T-cell (primary cell): ENCODE data around the gene ADAM12. TPM values are rescaled to one million over a fixed set of nuclear protein-coding genes. Genes with fewer than 3 reads are reported as not detected.

Experiments used
- ATAC-seq, 4 experiments: fragments of 200-7000 bp in 3 of 4; fragments of 150-1000 bp in 1 of 4; cut with Tn5 transposase; replicated peaks in 1 of 4; 1 replicate in 3 of 4; 2 replicates in 1 of 4; pipeline ENCODE4 v1.10.0; 2021; ENCODE audit warnings: moderate library complexity in 3 of 4, mild to moderate bottlenecking in 2 of 4, moderate number of reproducible peaks in 1 of 4
- CTCF ChIA-PET, 2 donors: fragments of 300-600 bp; sonication (Branson Sonifier 250); formaldehyde crosslinking; loops; one replicate each; lab custom pipeline; 2022; ENCODE audit warnings: antibody characterized with exemption in 2 of 2; lab: Charles Lee
- POLR2A ChIA-PET, 2 donors: fragments of 300-600 bp; sonication (Branson Sonifier 250); formaldehyde crosslinking; loops; one replicate each; lab custom pipeline; 2022; ENCODE audit warnings: antibody characterized with exemption in 2 of 2; lab: Charles Lee
- DNase-seq, 35 experiments: peaks; one replicate each; pipeline versions ENCODE4 v3.0.0 to v3.0.0-alpha.2; 2013 to 2023
- H3K27ac ChIP-seq: one replicate; pipeline ENCODE4 v1.5.1; 2013; ENCODE audit warnings: low read length
- H3K27me3 ChIP-seq, 2 experiments: replicated peaks in 1 of 2; 1 replicate in 1 of 2; 2 replicates in 1 of 2; pipeline versions ENCODE4 v1.6.1 to v1.7.0; 2013; ENCODE audit warnings: low read length in 1 of 2, mixed read lengths in 1 of 2; ENCODE audit not compliant: control insufficient read depth in 2 of 2, insufficient read depth in 2 of 2; ENCODE audit errors: extremely low read depth in 1 of 2
- H3K36me3 ChIP-seq, 2 donors: 1 replicate in 1 of 2; 2 replicates in 1 of 2; pipeline versions ENCODE4 v1.6.1 to v1.7.0; 2013; ENCODE audit warnings: low read length in 1 of 2; ENCODE audit not compliant: control insufficient read depth in 2 of 2, insufficient read depth in 1 of 2; ENCODE audit errors: extremely low read depth in 1 of 2
- H3K4me1 ChIP-seq, 2 experiments: 1 replicate in 1 of 2; 2 replicates in 1 of 2; pipeline versions ENCODE4 v1.6.1 to v1.7.0; 2013; ENCODE audit warnings: low read length in 2 of 2, mixed read lengths in 1 of 2; ENCODE audit not compliant: insufficient read depth in 2 of 2, control insufficient read depth in 1 of 2; ENCODE audit errors: extremely low read depth in 1 of 2
- H3K4me3 ChIP-seq, 2 donors: 1 replicate in 1 of 2; 2 replicates in 1 of 2; pipeline versions ENCODE4 v1.5.1 to v1.7.0; 2013; ENCODE audit warnings: mild to moderate bottlenecking in 2 of 2, low read length in 1 of 2, moderate library complexity in 1 of 2; ENCODE audit not compliant: control insufficient read depth in 1 of 2; ENCODE audit errors: extremely low read depth in 1 of 2
- H3K9me3 ChIP-seq: 2 replicates; pipeline ENCODE4 v1.7.0; 2013
- H3K27ac Mint-ChIP-seq, 2 donors: one replicate each; pipeline ENCODE4 v1.8.0; 2020 to 2021; ENCODE audit warnings: mild to moderate bottlenecking in 2 of 2, mixed read lengths in 2 of 2
- H3K27me3 Mint-ChIP-seq, 2 donors: one replicate each; pipeline ENCODE4 v1.8.0; 2021 to 2022; ENCODE audit warnings: mixed read lengths in 2 of 2
- H3K36me3 Mint-ChIP-seq: one replicate; pipeline ENCODE4 v1.8.0; 2021; ENCODE audit warnings: mixed read lengths
- H3K4me1 Mint-ChIP-seq, 3 donors: one replicate each; pipeline ENCODE4 v1.8.0; 2020 to 2022; ENCODE audit warnings: mixed read lengths in 3 of 3, mild to moderate bottlenecking in 1 of 3
- H3K4me3 Mint-ChIP-seq, 3 donors: one replicate each; pipeline ENCODE4 v1.8.0; 2020 to 2022; ENCODE audit warnings: mild to moderate bottlenecking in 3 of 3, mixed read lengths in 3 of 3, moderate library complexity in 3 of 3
- H3K9me3 Mint-ChIP-seq, 3 donors: one replicate each; pipeline ENCODE4 v1.8.0; 2020 to 2022; ENCODE audit warnings: mixed read lengths in 3 of 3
- WGBS: methylation state at CpG from one replicate; pipeline ENCODE4 v1.1.5; 2013; ENCODE audit warnings: missing lambda C conversion rate; ENCODE audit not compliant: insufficient coverage; 5-methylcytosine and 5-hydroxymethylcytosine counted together
- total RNA-seq, 35 experiments: library from RNA in 6 of 35; stranded (reverse) in 6 of 35; fragments of 120-200 nt in 1 of 35; gene quantifications; one replicate each; pipeline versions ENCODE4 v1.2.1 to v1.2.4 and lab custom pipeline; 2013 to 2026

The ADAM12 gene
- total RNA-seq, 5 donors from 2014 or later (not counting 1 experiment from before 2014, with no cell fraction given): 0.35 to 5.7 (median 1.2) TPM

DNA sequence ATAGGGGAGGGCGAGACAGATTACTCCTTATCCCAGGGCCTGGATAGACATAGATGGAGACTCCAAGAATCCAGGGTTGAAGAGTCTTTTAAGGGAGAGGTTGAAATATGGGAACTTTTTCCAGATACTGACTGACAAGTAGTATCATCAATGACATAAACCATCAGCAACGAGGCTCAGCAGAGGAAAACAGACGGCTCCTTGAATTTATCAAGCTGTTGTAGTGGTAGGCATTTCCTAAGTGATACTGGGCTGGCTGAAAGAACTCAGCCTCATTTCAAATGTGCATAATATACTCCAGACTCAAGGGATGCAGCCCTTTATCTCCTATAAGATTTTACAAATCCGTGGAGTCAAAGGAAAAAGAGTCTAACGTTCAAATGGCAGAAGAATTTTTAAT lies 341.4 kb downstream of the ADAM12 start:
- DNase-seq (no peak), ATAC-seq (no peak)
- H3K4me1 ChIP-seq: peaks cover 8 to 12% of the 10 kb centered on the region in 2 experiments
- no peak overlapping the region for H3K27ac ChIP-seq
- ChIA-PET CTCF (interaction anchor here in 1 of 2 donors (0.6 kb wide), 1 partner anchor 72 kb away, joined by 4 read pairs; no protein-coding TSS in a partner anchor), POLR2A (no interaction called here)
- no CpG with 5 or more reads among the region's 5 CpGs for WGBS
- no peak overlapping the region for H3K4me3 Mint-ChIP-seq
- H3K9me3 Mint-ChIP-seq: no peaks in the 10 kb centered on the region
- peaks cover 2 to 7% of the 10 kb centered on the region in 2 donors for H3K27me3 Mint-ChIP-seq
- no peaks in the 10 kb centered on the region for H3K9me3 ChIP-seq
- H3K36me3 Mint-ChIP-seq: no peaks in the 10 kb centered on the region
- no peak overlapping the region for H3K4me3 ChIP-seq
- no peak overlapping the region for H3K27ac Mint-ChIP-seq
- H3K27me3 ChIP-seq: no peaks in the 10 kb centered on the region
- H3K4me1 Mint-ChIP-seq: peaks cover 8% of the 10 kb centered on the region in 3 donors
- no peaks in the 10 kb centered on the region for H3K36me3 ChIP-seq

DNA sequence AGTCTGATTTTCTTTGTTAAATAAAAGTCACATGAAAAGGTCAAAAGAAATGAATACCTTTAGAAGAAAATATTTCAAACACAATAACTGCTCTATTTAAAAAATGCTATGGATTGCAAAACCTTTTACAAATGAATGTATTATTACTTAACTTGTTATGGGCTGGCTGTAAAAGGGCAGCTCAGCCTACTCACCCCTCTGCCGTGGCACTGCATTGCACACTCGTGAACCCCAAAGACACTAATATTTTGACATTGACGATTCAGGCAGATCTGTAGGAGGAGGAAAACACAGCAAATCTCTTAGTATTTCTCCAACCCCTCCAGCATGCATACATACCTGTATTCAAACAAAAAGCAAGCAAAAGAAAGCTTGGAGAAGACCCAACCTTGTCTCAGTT lies 342.4 kb downstream of the ADAM12 start:
- Mint-ChIP-seq H3K27me3 (peaks cover 0 to 2% of the 10 kb centered on the region in 2 donors), H3K36me3 (no peaks in the 10 kb centered on the region), H3K4me1 (peaks cover 11 to 18% (median 18%) of the 10 kb centered on the region in 3 donors), H3K4me3 (no peak overlapping the region), H3K27ac (no peak overlapping the region), H3K9me3 (no peaks in the 10 kb centered on the region)
- no peak overlapping the region for H3K27ac ChIP-seq
- H3K4me3 ChIP-seq: no peak overlapping the region
- no CpG with 5 or more reads among the region's 3 CpGs for WGBS
- POLR2A ChIA-PET: no interaction called here
- no peaks in the 10 kb centered on the region for H3K9me3 ChIP-seq
- no peaks in the 10 kb centered on the region for H3K27me3 ChIP-seq
- DNase-seq (no peak), ATAC-seq (no peak)
- CTCF ChIA-PET: interaction anchor here in 1 of 2 donors (0.6 kb wide), 1 partner anchor 71 kb away, joined by 4 read pairs; no protein-coding TSS in a partner anchor
- peaks cover 8 to 19% of the 10 kb centered on the region in 2 experiments for H3K4me1 ChIP-seq
- H3K36me3 ChIP-seq: no peaks in the 10 kb centered on the region

DNA sequence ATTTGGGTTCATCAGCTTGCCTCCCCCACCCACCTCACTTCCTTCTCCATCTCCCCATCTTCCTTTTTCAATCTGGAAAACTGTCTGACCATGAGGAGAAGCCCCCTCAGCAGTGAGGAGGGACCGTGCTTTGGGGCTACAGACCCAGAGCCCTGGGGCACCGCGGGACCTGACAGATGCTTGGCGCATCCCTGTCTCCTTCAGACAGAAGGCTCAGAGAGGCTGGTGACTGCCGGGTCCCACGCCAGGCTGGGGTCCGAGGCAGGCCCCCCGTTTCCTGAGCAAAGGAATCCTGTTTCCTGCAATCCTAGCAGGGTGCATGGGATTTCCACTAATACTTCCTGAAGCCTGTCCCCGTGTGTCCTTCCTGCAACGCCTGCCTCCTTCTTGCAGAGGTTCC lies 344.9 kb downstream of the ADAM12 start:
- ChIA-PET CTCF (no interaction called here), POLR2A (no interaction called here)
- no peaks in the 10 kb centered on the region for H3K27me3 Mint-ChIP-seq
- Histone ChIP-seq H3K27me3 (no peaks in the 10 kb centered on the region), H3K4me1 (peaks cover 8 to 19% of the 10 kb centered on the region in 2 experiments), H3K4me3 (no peak overlapping the region), H3K9me3 (no peaks in the 10 kb centered on the region), H3K36me3 (no peaks in the 10 kb centered on the region), H3K27ac (no peak overlapping the region)
- H3K9me3 Mint-ChIP-seq: no peaks in the 10 kb centered on the region
- no peak overlapping the region for H3K27ac Mint-ChIP-seq
- 93% methylated on average over 9 of the region's 10 CpGs for WGBS
- H3K4me1 Mint-ChIP-seq: peaks cover 11 to 18% (median 18%) of the 10 kb centered on the region in 3 donors
- DNase-seq: no peak
- no peak overlapping the region for H3K4me3 Mint-ChIP-seq
- no peak for ATAC-seq
- H3K36me3 Mint-ChIP-seq: no peaks in the 10 kb centered on the region

DNA sequence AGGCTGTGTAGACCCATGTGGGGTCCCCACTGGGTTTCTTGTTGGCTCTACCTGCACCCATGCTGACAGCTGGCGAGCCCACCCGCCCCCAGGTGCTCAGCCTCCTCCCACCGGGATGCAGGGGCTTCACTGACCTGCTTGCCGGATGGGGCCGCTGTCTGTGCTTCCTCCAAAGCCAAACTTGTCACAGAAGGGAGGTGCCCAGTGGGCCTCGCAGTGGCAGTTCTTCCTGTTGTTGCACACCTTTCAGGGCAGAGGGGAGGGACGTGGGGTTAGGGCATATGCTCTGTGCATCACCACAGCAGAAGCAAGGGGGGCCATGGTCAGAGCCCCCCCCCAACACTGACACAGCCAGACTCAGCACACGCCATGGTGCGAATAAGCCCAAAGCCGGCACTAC lies 345.4 kb downstream of the ADAM12 start:
- peaks cover 0 to under 1% of the 10 kb centered on the region in 2 experiments for H3K27me3 ChIP-seq
- peaks cover 8 to 19% of the 10 kb centered on the region in 2 experiments for H3K4me1 ChIP-seq
- peak in 1 of 4 experiments; percentile 17 for ATAC-seq
- H3K36me3 ChIP-seq: no peaks in the 10 kb centered on the region
- H3K9me3 ChIP-seq: no peaks in the 10 kb centered on the region
- no peak overlapping the region for H3K4me3 Mint-ChIP-seq
- WGBS: 96% methylated on average over 5 of the region's 10 CpGs
- no peaks in the 10 kb centered on the region for H3K36me3 Mint-ChIP-seq
- H3K4me1 Mint-ChIP-seq: peaks cover 11 to 18% (median 18%) of the 10 kb centered on the region in 3 donors
- ChIA-PET POLR2A (no interaction called here), CTCF (no interaction called here)
- DNase-seq: peak in 18 of 35 experiments; percentile 1 to 44 (median 8)
- H3K27ac ChIP-seq: peak overlapping the region; percentile 82
- no peak overlapping the region for H3K4me3 ChIP-seq
- no peaks in the 10 kb centered on the region for H3K9me3 Mint-ChIP-seq
- H3K27ac Mint-ChIP-seq: no peak overlapping the region
- no peaks in the 10 kb centered on the region for H3K27me3 Mint-ChIP-seq

DNA sequence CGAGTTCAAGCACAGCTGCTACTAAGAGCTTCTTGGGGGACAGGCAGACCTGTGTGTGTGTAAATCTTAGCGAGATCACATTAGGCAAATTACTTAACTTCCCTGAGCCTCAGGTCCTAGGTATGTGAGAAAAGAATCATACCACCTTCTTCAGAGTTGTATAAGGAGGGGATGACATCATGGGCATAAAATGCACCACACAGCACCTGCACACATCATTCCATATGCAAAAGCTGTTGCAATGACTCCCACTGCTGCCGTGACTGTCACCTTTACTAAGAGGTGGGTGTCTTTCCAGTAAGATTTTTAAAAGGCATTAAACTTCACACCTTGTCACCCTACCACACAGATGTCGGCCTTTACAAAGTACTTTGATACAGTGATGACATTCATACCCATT lies 345.9 kb downstream of the ADAM12 start:
- Mint-ChIP-seq H3K36me3 (no peaks in the 10 kb centered on the region), H3K9me3 (no peaks in the 10 kb centered on the region), H3K4me1 (peaks cover 11 to 18% (median 18%) of the 10 kb centered on the region in 3 donors), H3K4me3 (peak overlapping the region; percentile 32 to 44 (median 40)), H3K27me3 (peaks cover 0 to 2% of the 10 kb centered on the region in 2 donors), H3K27ac (peak overlapping the region; percentile 34 to 61)
- Histone ChIP-seq H3K27ac (peak overlapping the region; percentile 82), H3K36me3 (no peaks in the 10 kb centered on the region), H3K9me3 (no peaks in the 10 kb centered on the region), H3K4me1 (peaks cover 8 to 19% of the 10 kb centered on the region in 2 experiments), H3K4me3 (no peak overlapping the region), H3K27me3 (peaks cover 0 to 3% of the 10 kb centered on the region in 2 experiments)
- peak in 1 of 35 experiments; percentile 23 for DNase-seq
- 63% methylated on average over 1 of the region's 4 CpGs for WGBS
- POLR2A ChIA-PET: no interaction called here
- ATAC-seq: no peak
- CTCF ChIA-PET: no interaction called here

DNA sequence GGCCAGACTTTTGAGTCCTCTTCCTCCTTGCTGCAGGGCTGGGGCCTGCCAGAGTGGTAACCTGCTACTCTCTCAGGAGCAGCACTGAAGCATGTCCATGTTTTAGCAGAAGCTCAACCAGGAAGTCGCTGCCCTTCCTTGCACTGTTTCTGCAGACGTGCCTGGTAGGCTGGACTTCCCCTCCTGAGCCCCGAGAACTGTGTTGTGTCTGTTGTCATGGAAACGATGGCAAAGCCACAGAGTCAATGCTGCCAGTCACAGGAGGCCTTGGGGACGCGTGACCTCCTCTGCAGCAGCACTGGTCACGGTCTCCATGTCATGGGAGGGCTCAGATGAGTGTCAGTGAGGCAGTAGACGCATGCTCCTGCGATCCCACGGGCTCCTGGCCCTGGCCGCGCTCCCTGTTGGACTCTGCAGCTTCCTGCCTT lies 346.5 kb downstream of the ADAM12 start:
- Mint-ChIP-seq H3K4me3 (peak overlapping the region; percentile 32 to 44 (median 40)), H3K9me3 (no peaks in the 10 kb centered on the region), H3K36me3 (no peaks in the 10 kb centered on the region), H3K27me3 (peaks cover 0 to 4% of the 10 kb centered on the region in 2 donors), H3K4me1 (peaks cover 11 to 18% (median 18%) of the 10 kb centered on the region in 3 donors), H3K27ac (peak overlapping the region; percentile 34 to 61)
- peak; percentile 86 to 95 (median 87) for ATAC-seq
- DNase-seq: peak in 33 of 35 experiments; percentile 30 to 86 (median 67)
- ChIA-PET POLR2A (no interaction called here), CTCF (no interaction called here)
- H3K27ac ChIP-seq: peak overlapping the region; percentile 82
- no peaks in the 10 kb centered on the region for H3K9me3 ChIP-seq
- peaks cover 0 to 3% of the 10 kb centered on the region in 2 experiments for H3K27me3 ChIP-seq
- no peak overlapping the region for H3K4me3 ChIP-seq
- H3K36me3 ChIP-seq: no peaks in the 10 kb centered on the region
- H3K4me1 ChIP-seq: peaks cover 8 to 19% of the 10 kb centered on the region in 2 experiments
- 14% methylated on average over 12 of the region's 12 CpGs for WGBS
